ENCODE results near the gene NT5C1A.

NT5C1A gene

GRCh38 chr1:39657923-39658485, 13.9 kb downstream of the NT5C1A start:
- CTCF ChIA-PET, result interaction anchor here (0.6 to 15.5 kb wide), 47 partner anchors 8 to 591 kb away, joined by 3 to 350 read pairs (median 5); partner anchors contain the start of genes HEYL and NT5C1A
- Histone ChIP-seq H3K36me3 (ENCODE audit: control insufficient read depth in 2 of 2, insufficient read depth in 1 of 2, low read length in 2 of 2) (no peaks in the 10 kb centered on the region), H3K4me1 (ENCODE audit: control insufficient read depth, insufficient read depth, low read length) (no peaks in the 10 kb centered on the region), H3K4me3 (ENCODE audit: low read depth, low read length) (peak overlapping the region; percentile 22), H3K27ac (ENCODE audit: extremely low read depth, low read depth, low read length) (no peak overlapping the region), H3K9me3 (ENCODE audit: control insufficient read depth, insufficient read depth, low read depth, low read length) (no peaks in the 10 kb centered on the region)
- POLR2A ChIA-PET, result interaction anchor here (0.7 to 1.6 kb wide), 5 partner anchors 12 to 63 kb away, joined by 3 to 4 read pairs (median 3); partner anchors contain the start of genes HPCAL4 and NT5C1A
- TF ChIP-seq, protein P1, sequence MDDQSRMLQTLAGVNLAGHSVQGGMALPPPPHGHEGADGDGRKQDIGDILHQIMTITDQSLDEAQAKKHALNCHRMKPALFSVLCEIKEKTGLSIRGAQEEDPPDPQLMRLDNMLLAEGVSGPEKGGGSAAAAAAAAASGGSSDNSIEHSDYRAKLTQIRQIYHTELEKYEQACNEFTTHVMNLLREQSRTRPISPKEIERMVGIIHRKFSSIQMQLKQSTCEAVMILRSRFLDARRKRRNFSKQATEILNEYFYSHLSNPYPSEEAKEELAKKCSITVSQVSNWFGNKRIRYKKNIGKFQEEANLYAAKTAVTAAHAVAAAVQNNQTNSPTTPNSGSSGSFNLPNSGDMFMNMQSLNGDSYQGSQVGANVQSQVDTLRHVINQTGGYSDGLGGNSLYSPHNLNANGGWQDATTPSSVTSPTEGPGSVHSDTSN (CRISPR knock-in tag; IDR thresholded peaks at IDR 0.05), result no peak
- TF ChIP-seq ZNF10 (tag by site-specific recombination; IDR thresholded peaks at IDR 0.05) (no peak), SP2 (tag by site-specific recombination; IDR thresholded peaks at IDR 0.05) (no peak), ZNF658 (tag by site-specific recombination; IDR thresholded peaks at IDR 0.05) (no peak), SP3 (tag by site-specific recombination; IDR thresholded peaks at IDR 0.05) (no peak), ZNF394 (tag by site-specific recombination; IDR thresholded peaks at IDR 0.05; ENCODE audit: borderline replicate concordance) (peak; percentile 62; the same call in 1 of the 2 replicates), ZSCAN18 (tag by site-specific recombination; IDR thresholded peaks at IDR 0.05) (no peak), TRIM28 (IDR thresholded peaks at IDR 0.05; ENCODE audit: borderline replicate concordance, low read length) (0 out of 2 replicates have a peak, but pooled peaks have one; percentile 41), ZNF514 (tag by site-specific recombination; IDR thresholded peaks at IDR 0.05) (no peak), ZEB2 (tag by site-specific recombination; IDR thresholded peaks at IDR 0.05) (no peak), KLF10 (tag by site-specific recombination; IDR thresholded peaks at IDR 0.05) (no peak), ZNF76 (tag by site-specific recombination; IDR thresholded peaks at IDR 0.05; ENCODE audit: borderline replicate concordance, low read depth) (no peak), ZNF292 (tag by site-specific recombination; IDR thresholded peaks at IDR 0.05; ENCODE audit: borderline replicate concordance, low read depth) (no peak), SALL2 (tag by site-specific recombination; IDR thresholded peaks at IDR 0.05; ENCODE audit: borderline replicate concordance) (no peak), REPIN1 (tag by site-specific recombination; IDR thresholded peaks at IDR 0.05; ENCODE audit: low read depth) (no peak), ZNF585B (tag by site-specific recombination; IDR thresholded peaks at IDR 0.05) (no peak), ZFHX2 (tag by site-specific recombination; conservative IDR thresholded peaks at IDR 0.05) (no peak), HOXD13 (CRISPR knock-in tag; IDR thresholded peaks at IDR 0.05; ENCODE audit: borderline replicate concordance) (no peak), ZNF843 (tag by site-specific recombination; IDR thresholded peaks at IDR 0.05) (no peak), ZXDB (tag by site-specific recombination; IDR thresholded peaks at IDR 0.05) (no peak), ZBTB20 (tag by site-specific recombination; IDR thresholded peaks at IDR 0.05) (no peak), ZNF24 (tag by site-specific recombination; IDR thresholded peaks at IDR 0.05) (0 out of 2 replicates have a peak, but pooled peaks have one; percentile 35), ZNF184 (tag by site-specific recombination; IDR thresholded peaks at IDR 0.05) (no peak), ZBTB11 (tag by site-specific recombination; conservative IDR thresholded peaks at IDR 0.05; ENCODE audit: low read depth) (no peak), GLIS2 (tag by site-specific recombination; IDR thresholded peaks at IDR 0.05) (no peak), ZNF112 (tag by site-specific recombination; IDR thresholded peaks at IDR 0.05) (no peak)
- TF ChIP-seq, protein P2, sequence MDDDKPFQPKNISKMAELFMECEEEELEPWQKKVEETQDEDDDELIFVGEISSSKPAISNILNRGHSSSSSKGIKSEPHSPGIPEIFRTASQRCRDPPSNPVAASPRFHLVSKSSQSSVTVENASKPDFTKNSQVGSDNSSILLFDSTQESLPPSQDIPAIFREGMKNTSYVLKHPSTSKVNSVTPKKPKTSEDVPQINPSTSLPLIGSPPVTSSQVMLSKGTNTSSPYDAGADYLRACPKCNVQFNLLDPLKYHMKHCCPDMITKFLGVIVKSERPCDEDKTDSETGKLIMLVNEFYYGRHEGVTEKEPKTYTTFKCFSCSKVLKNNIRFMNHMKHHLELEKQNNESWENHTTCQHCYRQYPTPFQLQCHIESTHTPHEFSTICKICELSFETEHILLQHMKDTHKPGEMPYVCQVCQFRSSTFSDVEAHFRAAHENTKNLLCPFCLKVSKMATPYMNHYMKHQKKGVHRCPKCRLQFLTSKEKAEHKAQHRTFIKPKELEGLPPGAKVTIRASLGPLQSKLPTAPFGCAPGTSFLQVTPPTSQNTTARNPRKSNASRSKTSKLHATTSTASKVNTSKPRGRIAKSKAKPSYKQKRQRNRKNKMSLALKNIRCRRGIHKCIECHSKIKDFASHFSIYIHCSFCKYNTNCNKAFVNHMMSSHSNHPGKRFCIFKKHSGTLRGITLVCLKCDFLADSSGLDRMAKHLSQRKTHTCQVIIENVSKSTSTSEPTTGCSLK (tag by site-specific recombination; IDR thresholded peaks at IDR 0.05), result no peak
- TF ChIP-seq, protein P3, sequence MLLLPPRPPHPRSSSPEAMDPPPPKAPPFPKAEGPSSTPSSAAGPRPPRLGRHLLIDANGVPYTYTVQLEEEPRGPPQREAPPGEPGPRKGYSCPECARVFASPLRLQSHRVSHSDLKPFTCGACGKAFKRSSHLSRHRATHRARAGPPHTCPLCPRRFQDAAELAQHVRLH (tag by site-specific recombination; IDR thresholded peaks at IDR 0.05), result 0 out of 2 replicates have a peak, but pooled peaks have one; percentile 26
- TF ChIP-seq, protein P4, sequence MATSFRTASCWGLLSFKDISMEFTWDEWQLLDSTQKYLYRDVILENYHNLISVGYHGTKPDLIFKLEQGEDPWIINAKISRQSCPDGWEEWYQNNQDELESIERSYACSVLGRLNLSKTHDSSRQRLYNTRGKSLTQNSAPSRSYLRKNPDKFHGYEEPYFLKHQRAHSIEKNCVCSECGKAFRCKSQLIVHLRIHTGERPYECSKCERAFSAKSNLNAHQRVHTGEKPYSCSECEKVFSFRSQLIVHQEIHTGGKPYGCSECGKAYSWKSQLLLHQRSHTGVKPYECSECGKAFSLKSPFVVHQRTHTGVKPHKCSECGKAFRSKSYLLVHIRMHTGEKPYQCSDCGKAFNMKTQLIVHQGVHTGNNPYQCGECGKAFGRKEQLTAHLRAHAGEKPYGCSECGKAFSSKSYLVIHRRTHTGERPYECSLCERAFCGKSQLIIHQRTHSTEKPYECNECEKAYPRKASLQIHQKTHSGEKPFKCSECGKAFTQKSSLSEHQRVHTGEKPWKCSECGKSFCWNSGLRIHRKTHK (tag by site-specific recombination; IDR thresholded peaks at IDR 0.05), result no peak

Measured in HEK293 (cell line).